ENCODE data around the gene DENND1B. TPM values are rescaled to one million over a fixed set of nuclear protein-coding genes. Genes with fewer than 3 reads are reported as not detected.

DENND1B gene
- total RNA-seq, 1 donor from 2014 or later, result 10.2 TPM

GRCh38 chr1:197696372-197696771 lies 78.9 kb downstream of the DENND1B start:
- no peak overlapping the region for H3K4me3 Mint-ChIP-seq (ENCODE audit: unreplicated experiment)
- peaks cover 9% of the 10 kb centered on the region for H3K4me1 Mint-ChIP-seq (ENCODE audit: unreplicated experiment)
- no peak for DNase-seq (ENCODE audit: extremely low spot score, unreplicated experiment)
- peaks cover 7% of the 10 kb centered on the region for H3K36me3 Mint-ChIP-seq (ENCODE audit: unreplicated experiment)
- TF ChIP-seq, protein P1, sequence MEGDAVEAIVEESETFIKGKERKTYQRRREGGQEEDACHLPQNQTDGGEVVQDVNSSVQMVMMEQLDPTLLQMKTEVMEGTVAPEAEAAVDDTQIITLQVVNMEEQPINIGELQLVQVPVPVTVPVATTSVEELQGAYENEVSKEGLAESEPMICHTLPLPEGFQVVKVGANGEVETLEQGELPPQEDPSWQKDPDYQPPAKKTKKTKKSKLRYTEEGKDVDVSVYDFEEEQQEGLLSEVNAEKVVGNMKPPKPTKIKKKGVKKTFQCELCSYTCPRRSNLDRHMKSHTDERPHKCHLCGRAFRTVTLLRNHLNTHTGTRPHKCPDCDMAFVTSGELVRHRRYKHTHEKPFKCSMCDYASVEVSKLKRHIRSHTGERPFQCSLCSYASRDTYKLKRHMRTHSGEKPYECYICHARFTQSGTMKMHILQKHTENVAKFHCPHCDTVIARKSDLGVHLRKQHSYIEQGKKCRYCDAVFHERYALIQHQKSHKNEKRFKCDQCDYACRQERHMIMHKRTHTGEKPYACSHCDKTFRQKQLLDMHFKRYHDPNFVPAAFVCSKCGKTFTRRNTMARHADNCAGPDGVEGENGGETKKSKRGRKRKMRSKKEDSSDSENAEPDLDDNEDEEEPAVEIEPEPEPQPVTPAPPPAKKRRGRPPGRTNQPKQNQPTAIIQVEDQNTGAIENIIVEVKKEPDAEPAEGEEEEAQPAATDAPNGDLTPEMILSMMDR (IDR thresholded peaks at IDR 0.05), result no peak
- H3K9me3 Mint-ChIP-seq (ENCODE audit: unreplicated experiment), result peaks cover 9% of the 10 kb centered on the region
- H3K27me3 Mint-ChIP-seq (ENCODE audit: unreplicated experiment), result no peaks in the 10 kb centered on the region
- no peak overlapping the region for H3K27ac Mint-ChIP-seq (ENCODE audit: unreplicated experiment)

DNA sequence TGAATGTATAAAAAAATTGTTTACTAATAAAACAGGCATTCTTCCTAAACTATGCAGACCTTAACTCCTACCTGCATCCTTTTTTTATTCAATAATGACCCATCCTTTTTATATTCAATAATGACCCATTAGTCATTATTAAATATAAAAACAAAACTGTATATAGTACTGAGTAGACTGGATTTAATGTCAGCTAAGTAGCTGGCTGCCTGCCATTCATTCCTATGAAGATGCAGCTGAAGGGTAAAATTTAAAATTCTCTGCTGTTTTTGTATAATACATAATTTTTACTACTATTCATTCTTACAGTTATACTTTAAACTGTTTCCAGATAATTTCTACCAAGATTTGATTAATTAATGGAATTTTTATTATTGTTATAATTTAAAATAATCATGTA lies 79.3 kb downstream of the DENND1B start:
- Mint-ChIP-seq H3K4me1 (ENCODE audit: unreplicated experiment) (peaks cover 9% of the 10 kb centered on the region), H3K36me3 (ENCODE audit: unreplicated experiment) (peaks cover 7% of the 10 kb centered on the region), H3K9me3 (ENCODE audit: unreplicated experiment) (peaks cover 9% of the 10 kb centered on the region), H3K27me3 (ENCODE audit: unreplicated experiment) (no peaks in the 10 kb centered on the region), H3K27ac (ENCODE audit: unreplicated experiment) (no peak overlapping the region), H3K4me3 (ENCODE audit: unreplicated experiment) (no peak overlapping the region)
- TF ChIP-seq, protein P1 (IDR thresholded peaks at IDR 0.05), result no peak
- no peak for DNase-seq (ENCODE audit: extremely low spot score, unreplicated experiment)

- DNase-seq (ENCODE audit: extremely low spot score, unreplicated experiment), result no peak
- H3K4me1 Mint-ChIP-seq (ENCODE audit: unreplicated experiment), result peaks cover 6% of the 10 kb centered on the region
- H3K4me3 Mint-ChIP-seq (ENCODE audit: unreplicated experiment), result no peak overlapping the region
- TF ChIP-seq, protein P1 (IDR thresholded peaks at IDR 0.05), result peak; percentile 51
- peaks cover 11% of the 10 kb centered on the region for H3K36me3 Mint-ChIP-seq (ENCODE audit: unreplicated experiment)
- no peaks in the 10 kb centered on the region for H3K27me3 Mint-ChIP-seq (ENCODE audit: unreplicated experiment)
- peaks cover 11% of the 10 kb centered on the region for H3K9me3 Mint-ChIP-seq (ENCODE audit: unreplicated experiment)
- H3K27ac Mint-ChIP-seq (ENCODE audit: unreplicated experiment), result no peak overlapping the region
Observed at GRCh38 chr1:197692965-197693364, 82.3 kb downstream of the DENND1B start.

- peaks cover 19% of the 10 kb centered on the region for H3K9me3 Mint-ChIP-seq (ENCODE audit: unreplicated experiment)
- H3K27me3 Mint-ChIP-seq (ENCODE audit: unreplicated experiment), result no peaks in the 10 kb centered on the region
- H3K27ac Mint-ChIP-seq (ENCODE audit: unreplicated experiment), result no peak overlapping the region
- TF ChIP-seq, protein P1 (IDR thresholded peaks at IDR 0.05), result no peak
- H3K36me3 Mint-ChIP-seq (ENCODE audit: unreplicated experiment), result peaks cover 16% of the 10 kb centered on the region
- peaks cover 5% of the 10 kb centered on the region for H3K4me1 Mint-ChIP-seq (ENCODE audit: unreplicated experiment)
- H3K4me3 Mint-ChIP-seq (ENCODE audit: unreplicated experiment), result no peak overlapping the region
- DNase-seq (ENCODE audit: extremely low spot score, unreplicated experiment), result no peak
Observed at GRCh38 chr1:197691816-197692215, 83.5 kb downstream of the DENND1B start.

GRCh38 chr1:197690074-197690473 lies 85.2 kb downstream of the DENND1B start:
- Mint-ChIP-seq H3K4me1 (ENCODE audit: unreplicated experiment) (peaks cover 5% of the 10 kb centered on the region), H3K36me3 (ENCODE audit: unreplicated experiment) (peaks cover 16% of the 10 kb centered on the region), H3K27me3 (ENCODE audit: unreplicated experiment) (no peaks in the 10 kb centered on the region), H3K4me3 (ENCODE audit: unreplicated experiment) (no peak overlapping the region), H3K9me3 (ENCODE audit: unreplicated experiment) (peaks cover 19% of the 10 kb centered on the region), H3K27ac (ENCODE audit: unreplicated experiment) (no peak overlapping the region)
- TF ChIP-seq, protein P1 (IDR thresholded peaks at IDR 0.05), result no peak
- DNase-seq (ENCODE audit: extremely low spot score, unreplicated experiment), result no peak
